Calu3 (cell line): ENCODE results near the gene SIDT2. TPM values are rescaled to one million over a fixed set of nuclear protein-coding genes. Genes with fewer than 3 reads are reported as not detected.

Experiments
- BruUV-seq: library from RNA; stranded (reverse); fragments of 400-500 nt; replicated peaks from 2 replicates; lab custom pipeline; 2021; lab: Mats Ljungman, UMichigan
- CTCF ChIA-PET: fragments of 300-600 bp; sonication (Branson Sonifier 250); formaldehyde crosslinking; loops from one replicate; lab custom pipeline; 2022; ENCODE audit warnings: antibody characterized with exemption; lab: Charles Lee
- DNase-seq: peaks from one replicate; pipeline ENCODE4 v3.0.0; 2022
- H3K27ac Mint-ChIP-seq: one replicate; pipeline ENCODE4 v1.8.0; 2022; ENCODE audit warnings: mixed read lengths; ENCODE audit not compliant: unreplicated experiment
- H3K27me3 Mint-ChIP-seq: one replicate; pipeline ENCODE4 v1.8.0; 2022; ENCODE audit warnings: mixed read lengths; ENCODE audit not compliant: unreplicated experiment
- H3K36me3 Mint-ChIP-seq: one replicate; pipeline ENCODE4 v1.8.0; 2022; ENCODE audit warnings: mild to moderate bottlenecking, moderate library complexity, mixed read lengths; ENCODE audit not compliant: insufficient read depth, unreplicated experiment
- H3K4me1 Mint-ChIP-seq: one replicate; pipeline ENCODE4 v1.8.0; 2022; ENCODE audit warnings: mild to moderate bottlenecking, low read depth, mixed read lengths; ENCODE audit not compliant: unreplicated experiment
- H3K4me3 Mint-ChIP-seq: one replicate; pipeline ENCODE4 v1.8.0; 2022; ENCODE audit warnings: mild to moderate bottlenecking, low read depth, moderate library complexity, mixed read lengths; ENCODE audit not compliant: unreplicated experiment
- H3K9me3 Mint-ChIP-seq: one replicate; pipeline ENCODE4 v1.8.0; 2022; ENCODE audit warnings: low read depth, mixed read lengths; ENCODE audit not compliant: unreplicated experiment
- intact Hi-C: fragments of 100-400 bp; cut with micrococcal nuclease; formaldehyde crosslinking; loops from one replicate; pipeline ENCODE4 v1.10.0; 2022; ENCODE audit not compliant: unreplicated experiment
- total RNA-seq: library from RNA; stranded (reverse); gene quantifications from 2 replicates; pipeline ENCODE4 v1.2.3, GENCODE V29; 2022
- TF ChIP-seq, protein P1 (sequence below): fragments of 200-600 bp; IDR thresholded peaks from one replicate; pipeline ENCODE4 v1.8.0; 2022; ENCODE audit warnings: antibody characterized with exemption; ENCODE audit not compliant: unreplicated experiment

SIDT2 gene
- total RNA-seq, 1 experiment from 2014 or later = 15.4 TPM

DNA sequence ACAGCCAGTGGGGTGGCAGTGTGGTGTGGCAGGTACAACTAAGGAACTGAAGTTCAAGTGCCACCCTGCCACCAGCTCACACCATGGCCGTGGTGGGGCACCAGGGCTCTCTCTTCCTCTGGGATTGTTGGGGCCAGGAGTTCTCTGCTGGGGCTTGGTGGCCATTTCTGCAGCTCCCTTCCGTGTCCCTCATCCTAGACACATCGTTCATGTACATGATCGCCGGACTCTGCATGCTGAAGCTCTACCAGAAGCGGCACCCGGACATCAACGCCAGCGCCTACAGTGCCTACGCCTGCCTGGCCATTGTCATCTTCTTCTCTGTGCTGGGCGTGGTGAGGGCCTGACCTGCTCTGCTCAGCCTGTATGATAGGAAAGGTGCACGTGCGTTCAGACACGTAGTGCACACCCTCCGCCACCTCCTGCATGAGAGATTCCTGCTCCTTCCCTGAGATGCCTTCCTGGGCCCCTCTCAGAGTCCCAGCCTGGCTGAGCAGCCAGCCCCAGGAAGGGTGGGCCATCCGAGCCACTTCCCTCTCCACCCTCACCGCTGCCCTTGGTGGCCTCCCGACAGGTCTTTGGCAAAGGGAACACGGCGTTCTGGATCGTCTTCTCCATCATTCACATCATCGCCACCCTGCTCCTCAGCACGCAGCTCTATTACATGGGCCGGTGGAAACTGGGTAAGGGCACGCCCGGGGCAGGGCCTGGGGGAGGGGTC lies 13.3 kb downstream of the SIDT2 start:
- Mint-ChIP-seq H3K4me1 (no peaks in the 10 kb centered on the region), H3K27me3 (no peaks in the 10 kb centered on the region), H3K27ac (no peak overlapping the region), H3K36me3 (no peaks in the 10 kb centered on the region), H3K4me3 (no peak overlapping the region), H3K9me3 (no peaks in the 10 kb centered on the region)
- no peak for DNase-seq
- CTCF ChIA-PET = no interaction called here
- intact Hi-C loops = no loop called here
- TF ChIP-seq, protein P1, sequence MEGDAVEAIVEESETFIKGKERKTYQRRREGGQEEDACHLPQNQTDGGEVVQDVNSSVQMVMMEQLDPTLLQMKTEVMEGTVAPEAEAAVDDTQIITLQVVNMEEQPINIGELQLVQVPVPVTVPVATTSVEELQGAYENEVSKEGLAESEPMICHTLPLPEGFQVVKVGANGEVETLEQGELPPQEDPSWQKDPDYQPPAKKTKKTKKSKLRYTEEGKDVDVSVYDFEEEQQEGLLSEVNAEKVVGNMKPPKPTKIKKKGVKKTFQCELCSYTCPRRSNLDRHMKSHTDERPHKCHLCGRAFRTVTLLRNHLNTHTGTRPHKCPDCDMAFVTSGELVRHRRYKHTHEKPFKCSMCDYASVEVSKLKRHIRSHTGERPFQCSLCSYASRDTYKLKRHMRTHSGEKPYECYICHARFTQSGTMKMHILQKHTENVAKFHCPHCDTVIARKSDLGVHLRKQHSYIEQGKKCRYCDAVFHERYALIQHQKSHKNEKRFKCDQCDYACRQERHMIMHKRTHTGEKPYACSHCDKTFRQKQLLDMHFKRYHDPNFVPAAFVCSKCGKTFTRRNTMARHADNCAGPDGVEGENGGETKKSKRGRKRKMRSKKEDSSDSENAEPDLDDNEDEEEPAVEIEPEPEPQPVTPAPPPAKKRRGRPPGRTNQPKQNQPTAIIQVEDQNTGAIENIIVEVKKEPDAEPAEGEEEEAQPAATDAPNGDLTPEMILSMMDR = no peak
- BruUV-seq = no TSS peak

DNA sequence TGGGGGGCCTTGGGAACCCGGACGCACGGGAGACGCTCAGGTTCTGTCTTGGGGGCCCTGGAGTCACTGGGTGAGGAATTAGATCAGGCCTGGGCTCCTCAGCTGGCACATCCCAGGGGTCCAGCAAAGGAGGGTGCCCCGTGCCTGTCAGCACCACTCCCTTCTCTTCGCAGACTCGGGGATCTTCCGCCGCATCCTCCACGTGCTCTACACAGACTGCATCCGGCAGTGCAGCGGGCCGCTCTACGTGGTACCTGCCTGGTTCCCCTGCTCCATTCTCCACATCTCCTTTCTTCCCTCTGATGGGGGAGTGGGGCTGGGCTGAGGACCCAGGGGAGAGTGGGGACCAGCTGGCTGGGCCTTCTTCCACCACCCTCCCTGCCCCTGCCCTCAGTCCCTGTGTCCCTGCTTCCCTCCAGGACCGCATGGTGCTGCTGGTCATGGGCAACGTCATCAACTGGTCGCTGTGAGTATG lies 13.9 kb downstream of the SIDT2 start:
- intact Hi-C loops = no loop called here
- H3K36me3 Mint-ChIP-seq = no peaks in the 10 kb centered on the region
- CTCF ChIA-PET = no interaction called here
- H3K27me3 Mint-ChIP-seq = no peaks in the 10 kb centered on the region
- TF ChIP-seq, protein P1 = no peak
- BruUV-seq = no TSS peak
- no peak for DNase-seq
- H3K4me1 Mint-ChIP-seq = no peaks in the 10 kb centered on the region
- H3K9me3 Mint-ChIP-seq = no peaks in the 10 kb centered on the region
- H3K4me3 Mint-ChIP-seq = no peak overlapping the region
- H3K27ac Mint-ChIP-seq = no peak overlapping the region

DNA sequence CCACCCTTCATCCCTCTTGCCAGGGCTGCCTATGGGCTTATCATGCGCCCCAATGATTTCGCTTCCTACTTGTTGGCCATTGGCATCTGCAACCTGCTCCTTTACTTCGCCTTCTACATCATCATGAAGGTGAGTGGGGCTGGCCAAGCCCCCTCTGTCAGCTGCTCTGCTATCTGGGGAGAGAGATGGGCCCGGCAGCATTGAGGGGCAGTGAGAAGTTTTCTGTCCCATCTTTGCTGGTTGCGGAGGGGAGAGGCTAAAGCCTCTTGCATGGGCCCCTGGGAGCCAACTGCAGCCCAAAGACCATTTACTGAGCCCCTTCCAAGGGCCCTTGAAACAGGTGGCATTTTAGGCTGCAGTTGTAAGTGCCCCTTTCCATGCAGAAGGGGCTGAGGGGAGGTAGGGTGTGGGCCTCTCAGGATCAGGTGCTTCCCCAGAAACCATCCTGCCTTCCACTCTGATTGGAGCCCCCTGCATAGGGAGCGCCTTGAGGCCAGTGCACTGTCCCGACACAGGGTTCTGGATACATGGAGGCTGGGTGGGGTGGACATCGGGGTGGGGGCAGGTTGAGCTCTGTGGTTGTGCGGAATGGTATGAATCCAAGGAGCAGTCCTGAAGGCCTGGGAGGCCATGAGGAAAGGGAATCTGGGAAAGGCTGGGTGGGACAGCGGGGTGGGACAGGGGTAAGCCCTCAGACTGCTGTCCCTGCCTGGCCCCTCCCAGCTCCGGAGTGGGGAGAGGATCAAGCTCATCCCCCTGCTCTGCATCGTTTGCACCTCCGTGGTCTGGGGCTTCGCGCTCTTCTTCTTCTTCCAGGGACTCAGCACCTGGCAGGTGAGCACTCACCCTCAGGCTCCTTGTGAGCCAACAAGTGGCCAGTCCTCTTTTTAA lies 14.8 kb downstream of the SIDT2 start:
- intact Hi-C loops = no loop called here
- BruUV-seq = no TSS peak
- CTCF ChIA-PET = no interaction called here
- no peak for DNase-seq
- no peaks in the 10 kb centered on the region for H3K27me3 Mint-ChIP-seq
- TF ChIP-seq, protein P1 = no peak
- no peak overlapping the region for H3K4me3 Mint-ChIP-seq
- H3K4me1 Mint-ChIP-seq = no peaks in the 10 kb centered on the region
- no peaks in the 10 kb centered on the region for H3K9me3 Mint-ChIP-seq
- no peaks in the 10 kb centered on the region for H3K36me3 Mint-ChIP-seq
- no peak overlapping the region for H3K27ac Mint-ChIP-seq

DNA sequence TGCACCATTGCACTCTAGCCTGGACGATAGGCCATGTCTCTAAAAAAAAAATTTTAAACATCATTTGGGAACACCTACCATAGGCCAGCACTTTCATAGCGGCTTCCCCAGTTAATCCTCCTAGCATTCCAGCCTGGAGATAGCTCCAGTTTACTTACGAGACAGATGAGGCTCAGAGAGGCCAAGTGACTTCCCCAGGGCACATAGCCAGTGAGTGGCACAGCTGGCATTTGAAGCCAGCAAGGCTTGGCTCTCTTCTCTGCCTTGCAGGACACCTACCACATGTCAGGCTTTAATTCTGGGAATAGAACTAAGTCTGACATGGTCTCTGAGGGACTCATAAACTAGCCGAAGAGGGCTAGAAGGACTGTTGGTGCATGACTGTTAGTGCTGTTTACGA lies 15.7 kb downstream of the SIDT2 start:
- no TSS peak for BruUV-seq
- Mint-ChIP-seq H3K9me3 (no peaks in the 10 kb centered on the region), H3K36me3 (no peaks in the 10 kb centered on the region), H3K27me3 (no peaks in the 10 kb centered on the region), H3K27ac (no peak overlapping the region), H3K4me1 (no peaks in the 10 kb centered on the region), H3K4me3 (no peak overlapping the region)
- DNase-seq = no peak
- TF ChIP-seq, protein P1 = no peak
- CTCF ChIA-PET = no interaction called here
- intact Hi-C loops = no loop called here
